Measurements from ENCODE around the gene GRAP2. TPM values are rescaled to one million over a fixed set of nuclear protein-coding genes. Genes with fewer than 3 reads are reported as not detected.

GRAP2 gene
- total and polyA plus RNA-seq, 2 of the 4 experiments (the other 2 are of a cell fraction), result not detected

DNA sequence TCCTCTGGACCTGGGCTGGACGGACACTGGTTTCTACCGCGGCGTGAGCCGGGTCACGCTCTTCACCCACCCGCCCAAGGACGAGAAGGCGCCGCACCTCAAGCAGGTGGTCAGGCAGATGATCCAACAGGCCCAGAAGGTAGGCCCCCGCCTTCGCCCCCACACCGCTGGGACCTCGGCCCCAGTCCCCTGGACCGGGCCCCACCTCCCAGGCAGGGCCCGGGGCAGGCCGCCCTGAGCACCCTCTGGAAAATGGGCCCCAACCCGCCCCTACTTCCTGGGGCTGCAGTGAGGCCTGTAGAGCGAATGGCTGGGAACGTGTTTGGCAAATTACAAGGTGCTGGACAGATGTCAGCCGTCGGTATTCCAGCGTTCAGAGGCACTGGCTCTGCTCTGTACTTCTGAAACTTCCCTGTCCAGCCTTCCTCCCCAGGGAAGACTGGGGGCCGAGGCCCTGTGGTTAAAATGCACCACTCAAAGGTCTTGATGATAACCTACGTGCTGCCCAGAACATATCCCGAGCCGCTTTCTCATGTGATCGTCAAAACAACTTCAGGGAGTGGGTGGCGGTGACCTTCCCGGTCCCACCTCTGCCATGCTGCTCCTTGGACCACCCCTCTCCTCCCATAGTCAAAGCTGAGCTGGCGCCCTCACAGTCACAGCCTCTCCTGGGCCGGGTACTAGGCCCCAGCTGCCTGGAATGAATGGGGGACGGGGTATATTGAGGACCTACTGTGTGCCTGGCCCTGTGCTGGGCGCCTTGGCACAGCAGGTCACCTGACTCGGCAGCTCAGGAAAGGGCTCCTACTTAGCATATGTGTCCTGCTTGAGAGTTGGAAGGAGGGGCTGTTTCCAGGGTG, 94.7 kb downstream of the GRAP2 start (continued):
- no peak for TF ChIP-seq RCOR1 (IDR thresholded peaks at IDR 0.05; ENCODE audit: insufficient replicate concordance, low read length)

DNA sequence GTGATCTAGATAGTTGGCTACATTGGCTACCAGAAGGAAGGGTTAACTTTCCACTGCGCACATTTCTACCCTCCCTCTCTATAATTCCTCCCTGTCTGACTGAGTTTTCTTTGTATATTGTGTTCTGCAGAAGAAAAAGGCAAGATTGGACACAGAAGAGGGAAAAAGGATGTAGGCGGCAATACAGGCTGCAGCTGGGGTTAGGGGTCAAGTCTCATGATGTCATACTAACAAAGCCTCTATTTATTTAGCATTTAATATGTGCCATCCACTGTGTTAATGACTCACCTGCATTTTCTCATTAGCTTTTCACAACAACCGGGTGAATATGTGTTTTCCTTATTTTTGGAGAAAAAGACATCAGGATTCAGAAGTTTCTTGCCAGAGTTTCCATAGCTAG, 95.8 kb downstream of the GRAP2 start:
- in situ Hi-C loops (cut with MboI; ENCODE audit: low sequenced_read_pairs), result no loop called here
- DNase-seq (no peak), ATAC-seq (ENCODE audit: low read depth) (no peak)
- H3K36me3 ChIP-seq (ENCODE audit: control insufficient read depth, insufficient read depth, low read length), result no peaks in the 10 kb centered on the region
- H3K27ac ChIP-seq (ENCODE audit: insufficient read depth, low read length), result no peak overlapping the region
- no CpG with 5 or more reads among the region's 3 CpGs for WGBS, 2 experiments (ENCODE audit: extremely low coverage in 2 of 2, insufficient read length in 1 of 2)
- H2AK9ac ChIP-seq (replicated peaks; ENCODE audit: low read depth, low read length, poor library complexity), result no peak overlapping the region
- H3K27me3 ChIP-seq (ENCODE audit: control insufficient read depth, insufficient read depth, low read length), result peaks cover 52% of the 10 kb centered on the region
- H2BK120ac ChIP-seq (ENCODE audit: low read depth, low read length), result no peak overlapping the region
- no peaks in the 10 kb centered on the region; the same call in 1 of the 2 replicates for H3K9me1 ChIP-seq (ENCODE audit: insufficient read depth, low read length)
- H2BK15ac ChIP-seq (ENCODE audit: low read depth, low read length), result no peak overlapping the region
- no TSS peak for BruUV-seq (replicated peaks)
- H4K8ac ChIP-seq (ENCODE audit: low read depth in 2 of 2, low read length in 2 of 2), result no peak overlapping the region
- H3K79me1 ChIP-seq (ENCODE audit: low read depth in 1 of 2, low read length in 2 of 2), result no peaks in the 10 kb centered on the region
- no peak overlapping the region for H2BK20ac ChIP-seq (ENCODE audit: low read depth, low read length)
- no peak overlapping the region for H2AFZ ChIP-seq (replicated peaks; ENCODE audit: low read length, poor library complexity)
- H3K9me3 ChIP-seq (ENCODE audit: control insufficient read depth, insufficient read depth, low read length), result no peaks in the 10 kb centered on the region
- no peak overlapping the region for H3K4ac ChIP-seq (ENCODE audit: low read depth, low read length)
- no peak overlapping the region for H3K4me2 ChIP-seq (ENCODE audit: low read depth, low read length)
- no peaks in the 10 kb centered on the region for H4K20me1 ChIP-seq (ENCODE audit: insufficient read depth, low read length)
- no peak overlapping the region for H3K14ac ChIP-seq (replicated peaks; ENCODE audit: low read depth, low read length)
- no peak overlapping the region; the same call in 1 of the 2 replicates for H2AK5ac ChIP-seq (ENCODE audit: low read depth, low read length)
- H3K4me1 ChIP-seq (ENCODE audit: control insufficient read depth, insufficient read depth, low read length), result peaks cover 4% of the 10 kb centered on the region
- no peak overlapping the region for H2BK5ac ChIP-seq (ENCODE audit: low read depth, low read length, poor library complexity, severe bottlenecking)
- H4K5ac ChIP-seq (ENCODE audit: low read depth, low read length), result no peak overlapping the region
- no peak overlapping the region for H3K9ac ChIP-seq (ENCODE audit: low read depth, low read length)
- H3K18ac ChIP-seq (ENCODE audit: low read depth, low read length), result no peak overlapping the region
- H3K23ac ChIP-seq (ENCODE audit: low read depth, low read length), result no peak overlapping the region
- no peak overlapping the region for H4K91ac ChIP-seq (ENCODE audit: insufficient read depth, low read depth, low read length)
- intact Hi-C loops (cut with micrococcal nuclease), result no loop called here
- POLR2A ChIA-PET (ENCODE audit: unreplicated experiment), result interaction anchor here (0.6 kb wide), 1 partner anchor 1590 kb away, joined by 10 read pairs; no protein-coding TSS in a partner anchor
- CTCF ChIA-PET, result no interaction called here
- dilution Hi-C loops (cut with HindIII; ENCODE audit: low sequenced_read_pairs, unreplicated experiment), result no loop called here
- H3K56ac ChIP-seq (ENCODE audit: extremely low read depth, insufficient read depth, low read length), result no peak overlapping the region
- H3K4me3 ChIP-seq (ENCODE audit: insufficient read depth, low read depth, low read length), result no peak overlapping the region
- TF ChIP-seq, protein P1, sequence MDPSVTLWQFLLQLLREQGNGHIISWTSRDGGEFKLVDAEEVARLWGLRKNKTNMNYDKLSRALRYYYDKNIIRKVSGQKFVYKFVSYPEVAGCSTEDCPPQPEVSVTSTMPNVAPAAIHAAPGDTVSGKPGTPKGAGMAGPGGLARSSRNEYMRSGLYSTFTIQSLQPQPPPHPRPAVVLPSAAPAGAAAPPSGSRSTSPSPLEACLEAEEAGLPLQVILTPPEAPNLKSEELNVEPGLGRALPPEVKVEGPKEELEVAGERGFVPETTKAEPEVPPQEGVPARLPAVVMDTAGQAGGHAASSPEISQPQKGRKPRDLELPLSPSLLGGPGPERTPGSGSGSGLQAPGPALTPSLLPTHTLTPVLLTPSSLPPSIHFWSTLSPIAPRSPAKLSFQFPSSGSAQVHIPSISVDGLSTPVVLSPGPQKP (IDR thresholded peaks at IDR 0.05; ENCODE audit: borderline replicate concordance, low read depth, low read length), result no peak
- TF ChIP-seq CHD1 (IDR thresholded peaks at IDR 0.05; ENCODE audit: low read depth, low read length) (no peak), CEBPB (IDR thresholded peaks at IDR 0.05; ENCODE audit: low read depth, low read length) (no peak), FOS (IDR thresholded peaks at IDR 0.05; ENCODE audit: low read depth, low read length) (no peak), RFX5 (IDR thresholded peaks at IDR 0.05; ENCODE audit: low read depth, low read length) (no peak), RAD21 (IDR thresholded peaks at IDR 0.05; ENCODE audit: low read length) (no peak), MXI1 (IDR thresholded peaks at IDR 0.05; ENCODE audit: borderline replicate concordance, low read depth, low read length) (no peak), POLR2A (IDR thresholded peaks at IDR 0.05; ENCODE audit: low read depth, low read length) (no peak), BHLHE40 (IDR thresholded peaks at IDR 0.05; ENCODE audit: low read depth, low read length) (no peak), MAFK (IDR thresholded peaks at IDR 0.05; ENCODE audit: low read depth, low read length) (no peak)
- TF ChIP-seq, protein P2, sequence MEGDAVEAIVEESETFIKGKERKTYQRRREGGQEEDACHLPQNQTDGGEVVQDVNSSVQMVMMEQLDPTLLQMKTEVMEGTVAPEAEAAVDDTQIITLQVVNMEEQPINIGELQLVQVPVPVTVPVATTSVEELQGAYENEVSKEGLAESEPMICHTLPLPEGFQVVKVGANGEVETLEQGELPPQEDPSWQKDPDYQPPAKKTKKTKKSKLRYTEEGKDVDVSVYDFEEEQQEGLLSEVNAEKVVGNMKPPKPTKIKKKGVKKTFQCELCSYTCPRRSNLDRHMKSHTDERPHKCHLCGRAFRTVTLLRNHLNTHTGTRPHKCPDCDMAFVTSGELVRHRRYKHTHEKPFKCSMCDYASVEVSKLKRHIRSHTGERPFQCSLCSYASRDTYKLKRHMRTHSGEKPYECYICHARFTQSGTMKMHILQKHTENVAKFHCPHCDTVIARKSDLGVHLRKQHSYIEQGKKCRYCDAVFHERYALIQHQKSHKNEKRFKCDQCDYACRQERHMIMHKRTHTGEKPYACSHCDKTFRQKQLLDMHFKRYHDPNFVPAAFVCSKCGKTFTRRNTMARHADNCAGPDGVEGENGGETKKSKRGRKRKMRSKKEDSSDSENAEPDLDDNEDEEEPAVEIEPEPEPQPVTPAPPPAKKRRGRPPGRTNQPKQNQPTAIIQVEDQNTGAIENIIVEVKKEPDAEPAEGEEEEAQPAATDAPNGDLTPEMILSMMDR (conservative IDR thresholded peaks at IDR 0.05; ENCODE audit: low read depth, low read length), result no peak
- TF ChIP-seq, protein P3, sequence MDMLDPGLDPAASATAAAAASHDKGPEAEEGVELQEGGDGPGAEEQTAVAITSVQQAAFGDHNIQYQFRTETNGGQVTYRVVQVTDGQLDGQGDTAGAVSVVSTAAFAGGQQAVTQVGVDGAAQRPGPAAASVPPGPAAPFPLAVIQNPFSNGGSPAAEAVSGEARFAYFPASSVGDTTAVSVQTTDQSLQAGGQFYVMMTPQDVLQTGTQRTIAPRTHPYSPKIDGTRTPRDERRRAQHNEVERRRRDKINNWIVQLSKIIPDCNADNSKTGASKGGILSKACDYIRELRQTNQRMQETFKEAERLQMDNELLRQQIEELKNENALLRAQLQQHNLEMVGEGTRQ (IDR thresholded peaks at IDR 0.05; ENCODE audit: low read depth, low read length), result no peak
